GM19397 (cell line): ENCODE results near the gene MTA1.

Experiments used
- ATAC-seq: cut with Tn5 transposase; IDR thresholded peaks from one replicate; pipeline ENCODE4 v1.9.1; 2021; ENCODE audit warnings: mild to moderate bottlenecking, moderate library complexity; ENCODE audit not compliant: unreplicated experiment

MTA1 gene

DNA sequence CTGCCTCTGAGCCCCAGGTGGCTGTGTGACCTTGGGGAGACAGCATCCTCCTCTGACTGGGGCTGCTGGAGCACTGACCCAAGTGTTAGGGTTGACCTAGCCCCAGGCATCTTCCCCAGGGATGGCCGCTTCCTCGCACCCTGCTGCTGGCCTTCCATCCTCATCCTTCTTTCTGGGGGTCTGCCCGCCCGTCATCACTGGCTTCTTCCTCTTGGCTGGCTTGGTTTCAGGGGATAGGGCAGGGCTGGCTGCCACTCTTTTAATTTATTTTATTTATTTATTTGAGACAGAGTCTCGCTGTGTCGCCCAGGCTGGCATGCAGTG lies 74.9 kb downstream of the MTA1 start:
- ATAC-seq, result no peak

DNA sequence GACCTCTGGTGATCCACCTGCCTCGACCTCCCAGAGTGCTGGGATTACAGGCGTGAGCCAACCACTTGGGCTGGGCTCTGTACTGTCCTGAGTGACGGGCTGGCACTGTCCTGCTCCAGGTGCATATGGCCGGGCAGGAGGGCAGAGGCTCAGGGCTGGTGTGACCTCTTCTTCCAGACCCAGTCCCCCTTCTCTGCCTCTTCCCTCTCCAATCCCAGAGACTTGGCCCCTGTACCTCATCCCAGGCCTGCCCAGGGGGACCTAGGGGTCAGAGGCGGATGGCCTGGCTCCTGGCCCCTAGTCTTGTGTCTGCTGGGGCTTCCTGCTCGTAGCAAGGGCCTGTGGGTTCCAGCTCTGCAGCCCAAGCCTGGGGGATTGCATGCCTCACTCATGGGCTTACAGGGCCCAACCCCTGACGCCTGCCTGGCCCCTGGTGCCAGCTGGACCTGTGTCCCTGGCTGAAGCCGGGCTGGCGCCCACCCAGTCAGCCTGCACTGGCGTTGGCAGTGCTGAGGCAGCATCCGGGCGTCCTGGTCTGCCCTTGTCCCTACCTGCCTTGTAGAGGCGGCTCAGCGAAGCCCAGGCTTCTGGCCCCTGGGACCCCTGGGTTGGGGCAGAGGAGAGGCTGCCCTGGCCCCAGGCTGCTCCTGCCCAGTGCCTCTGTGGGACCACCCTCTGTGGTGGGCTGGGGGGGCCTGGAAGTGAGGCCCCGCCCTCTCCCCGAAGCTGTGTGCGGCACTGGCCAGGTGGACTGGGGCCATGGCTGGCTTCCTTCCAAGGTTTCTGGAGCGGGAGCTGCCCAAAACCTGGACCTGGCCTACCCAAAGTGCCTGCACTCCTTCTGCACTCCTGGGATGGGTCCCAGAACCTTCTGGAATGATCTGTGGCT lies 75.7 kb downstream of the MTA1 start:
- no peak for ATAC-seq

DNA sequence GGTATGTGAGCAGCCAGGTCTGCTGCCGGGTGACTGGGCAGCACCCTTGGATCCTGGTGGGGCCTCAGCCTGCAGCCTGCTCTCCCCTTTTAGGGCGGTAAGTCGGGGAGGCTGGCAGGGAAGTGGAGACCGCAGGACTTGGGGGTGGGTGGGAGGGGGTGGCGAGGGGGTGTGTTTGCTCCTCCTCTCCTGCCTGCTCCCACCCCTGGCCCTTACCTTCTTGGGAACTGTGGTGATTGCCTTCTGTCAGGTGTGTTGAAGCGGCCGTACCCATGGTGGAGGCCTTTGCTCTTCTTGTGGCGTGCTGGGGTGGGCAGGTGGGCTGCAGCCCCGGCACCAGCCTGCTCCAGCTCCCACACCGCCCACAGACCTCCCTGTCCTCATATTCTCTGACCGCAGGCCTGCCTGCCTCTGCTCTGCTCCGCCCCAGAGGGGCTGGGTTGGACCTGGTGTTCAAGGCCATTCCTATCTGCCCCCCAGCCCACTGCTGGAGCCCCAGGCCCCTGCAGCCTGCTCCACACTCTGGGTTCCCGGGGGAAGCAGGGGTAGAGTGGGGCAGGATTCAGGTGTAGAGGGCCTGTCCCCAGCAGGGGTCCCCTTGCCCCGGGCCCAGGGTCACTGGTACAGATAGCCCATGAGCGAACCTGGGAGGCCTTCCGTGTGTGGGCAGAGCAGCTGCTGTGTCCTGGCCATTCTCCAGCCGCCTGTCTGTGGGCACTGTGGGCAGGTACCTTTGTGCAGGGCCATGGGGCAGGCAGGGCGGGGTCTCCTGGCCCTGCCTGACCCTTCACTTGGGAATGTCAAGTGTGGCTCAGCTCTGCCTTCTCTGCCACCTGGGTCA lies 76.6 kb downstream of the MTA1 start:
- ATAC-seq, result no peak

DNA sequence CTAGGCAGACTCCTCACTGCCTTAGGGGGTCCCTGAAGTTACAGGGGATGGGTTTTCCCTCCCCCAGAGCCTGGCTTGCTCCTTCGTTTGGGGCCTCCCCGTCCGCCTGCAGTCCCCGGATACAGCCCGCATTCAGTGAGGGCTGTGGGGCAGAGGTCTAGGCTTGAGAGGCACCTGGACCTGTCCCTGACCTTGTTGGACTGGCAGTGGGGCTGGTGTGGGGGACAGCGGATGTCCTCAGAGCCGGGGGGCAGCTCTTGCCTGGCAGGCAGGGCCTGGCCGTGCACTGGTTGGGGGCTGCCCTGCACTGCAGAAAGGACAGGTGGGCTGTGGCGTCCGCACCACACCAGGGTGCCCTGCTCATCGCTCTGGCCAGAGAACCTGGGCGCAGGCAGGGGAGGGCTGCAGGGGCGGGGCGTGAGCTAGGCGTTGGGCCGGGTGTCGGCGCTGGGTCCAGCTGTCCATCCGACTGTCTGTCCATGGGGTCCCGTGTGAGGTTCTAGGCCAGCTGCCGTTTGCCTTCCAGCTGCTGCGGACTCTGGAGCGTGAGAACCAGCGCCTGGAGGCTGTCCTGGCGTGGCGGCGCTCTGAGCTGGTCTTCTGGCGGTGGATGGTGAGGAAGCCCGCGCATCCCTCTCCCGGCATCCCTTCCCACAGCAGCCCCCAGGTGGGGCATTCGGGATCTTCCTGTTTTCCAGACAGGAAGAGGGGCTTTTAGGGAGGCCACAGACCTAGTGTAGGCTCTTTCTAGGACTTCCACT lies 77.4 kb downstream of the MTA1 start:
- no peak for ATAC-seq

DNA sequence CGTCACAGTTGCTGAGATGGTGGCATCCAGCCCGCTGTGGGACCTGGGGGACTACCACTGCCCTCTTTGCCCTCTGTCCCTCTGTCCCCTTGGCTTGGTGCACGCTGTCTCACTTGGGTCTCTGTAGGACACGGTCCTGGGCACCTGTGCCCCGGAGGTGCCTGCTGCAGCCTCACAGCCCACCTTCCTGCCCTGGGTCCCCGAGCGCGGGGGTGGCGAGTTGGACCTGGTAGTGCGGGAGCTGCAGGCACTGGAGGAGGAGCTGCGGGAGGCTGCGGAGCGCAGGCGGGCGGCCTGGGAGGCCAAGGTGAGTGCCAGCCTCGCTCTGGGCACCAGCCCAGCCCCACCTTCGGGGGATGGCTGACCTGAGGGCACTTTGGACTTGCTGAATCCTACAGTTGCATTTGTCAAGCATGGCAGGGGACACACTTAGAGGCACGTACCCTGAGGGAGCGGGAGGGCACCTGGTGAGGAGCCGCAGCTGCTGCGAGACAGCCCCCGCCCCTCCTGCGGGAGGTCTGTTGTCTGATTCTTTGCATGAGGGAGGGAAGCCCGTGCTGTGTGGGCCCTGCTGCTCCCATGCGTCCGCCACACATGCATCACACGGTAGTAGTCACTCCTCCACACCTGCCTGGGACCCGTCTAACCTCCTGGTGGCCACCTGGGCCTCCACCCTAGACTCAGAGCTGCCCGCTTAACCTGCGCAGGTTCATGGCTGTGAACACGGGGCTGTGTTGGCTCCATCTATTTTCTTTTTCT lies 78.2 kb downstream of the MTA1 start:
- no peak for ATAC-seq

DNA sequence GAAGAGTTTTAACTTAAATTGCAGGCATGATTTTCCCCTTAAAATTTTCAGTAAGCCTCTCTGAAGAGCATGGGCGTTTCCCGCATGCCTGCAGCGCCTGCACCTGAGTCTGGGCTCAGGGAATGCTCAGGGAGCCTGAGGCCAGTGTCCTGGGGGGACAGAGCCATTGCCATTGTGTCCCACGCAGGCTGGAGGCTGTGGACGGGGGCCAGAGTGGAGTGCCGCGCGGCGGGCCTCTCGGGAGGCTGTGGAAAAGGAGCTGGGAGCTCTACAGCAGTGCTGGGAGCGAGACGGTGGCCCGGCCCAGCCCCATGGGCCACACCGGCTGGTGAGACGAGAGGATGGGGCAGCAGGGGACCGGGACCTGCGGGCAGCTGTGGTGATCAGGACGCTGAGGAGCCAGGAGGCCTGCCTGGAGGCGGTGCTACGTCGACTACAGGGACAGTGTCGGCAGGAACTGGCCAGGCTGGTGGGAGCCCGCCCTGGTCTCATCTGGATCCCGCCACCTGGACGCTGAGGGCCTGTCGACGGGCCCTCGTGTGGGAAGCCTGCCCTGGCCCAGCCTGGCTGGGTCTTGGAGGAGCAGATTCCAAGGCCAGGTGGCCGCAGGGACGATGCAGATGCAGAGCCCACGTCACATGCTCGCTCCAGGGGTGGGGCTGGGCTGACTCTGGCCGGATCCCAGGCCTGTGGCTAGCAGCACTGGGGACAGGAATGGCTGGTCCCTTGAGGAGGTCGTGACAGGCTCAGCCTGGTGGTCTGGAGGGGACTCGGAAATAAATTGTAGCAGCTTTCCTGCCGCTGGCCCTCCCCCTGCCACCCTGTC lies 79.0 kb downstream of the MTA1 start:
- ATAC-seq, result no peak

DNA sequence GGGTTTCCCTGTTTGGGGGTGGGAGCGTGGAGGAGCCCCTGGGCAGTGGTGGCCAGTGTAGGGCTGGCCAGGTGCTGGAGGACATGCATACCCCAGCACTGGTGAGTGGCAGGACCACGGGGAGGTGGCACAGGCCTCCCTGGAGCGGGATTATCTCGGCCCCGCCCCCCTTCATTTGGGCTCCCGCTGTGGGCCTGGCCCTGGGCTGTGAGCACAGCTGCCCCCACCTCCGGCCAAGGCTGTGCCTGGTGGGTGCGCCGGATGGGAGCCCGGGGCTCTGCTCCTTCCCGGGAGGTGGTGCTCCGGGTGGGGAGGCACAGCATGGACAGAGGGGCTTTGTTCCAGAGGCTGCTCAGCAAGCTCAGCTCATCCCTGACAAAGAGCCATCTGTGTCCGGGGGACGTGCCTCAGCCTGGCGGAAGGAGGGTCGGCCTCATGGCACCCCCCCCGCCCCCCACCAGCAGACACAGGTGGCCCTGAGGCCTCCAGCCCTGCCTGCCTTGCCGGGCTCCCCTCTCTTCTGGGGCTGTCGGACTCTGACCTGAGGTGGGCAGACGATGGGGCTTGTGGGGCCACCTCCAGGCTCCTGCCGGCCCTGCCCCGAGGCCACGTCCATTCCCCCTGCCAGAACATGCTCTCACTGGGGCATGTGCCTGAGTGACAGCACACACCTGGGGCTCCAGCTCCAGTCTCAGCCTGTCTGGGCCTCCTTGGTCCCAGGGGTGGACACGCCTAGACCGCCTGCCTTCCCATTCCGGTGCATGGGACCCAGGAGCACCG lies 79.8 kb downstream of the MTA1 start:
- ATAC-seq, result no peak

DNA sequence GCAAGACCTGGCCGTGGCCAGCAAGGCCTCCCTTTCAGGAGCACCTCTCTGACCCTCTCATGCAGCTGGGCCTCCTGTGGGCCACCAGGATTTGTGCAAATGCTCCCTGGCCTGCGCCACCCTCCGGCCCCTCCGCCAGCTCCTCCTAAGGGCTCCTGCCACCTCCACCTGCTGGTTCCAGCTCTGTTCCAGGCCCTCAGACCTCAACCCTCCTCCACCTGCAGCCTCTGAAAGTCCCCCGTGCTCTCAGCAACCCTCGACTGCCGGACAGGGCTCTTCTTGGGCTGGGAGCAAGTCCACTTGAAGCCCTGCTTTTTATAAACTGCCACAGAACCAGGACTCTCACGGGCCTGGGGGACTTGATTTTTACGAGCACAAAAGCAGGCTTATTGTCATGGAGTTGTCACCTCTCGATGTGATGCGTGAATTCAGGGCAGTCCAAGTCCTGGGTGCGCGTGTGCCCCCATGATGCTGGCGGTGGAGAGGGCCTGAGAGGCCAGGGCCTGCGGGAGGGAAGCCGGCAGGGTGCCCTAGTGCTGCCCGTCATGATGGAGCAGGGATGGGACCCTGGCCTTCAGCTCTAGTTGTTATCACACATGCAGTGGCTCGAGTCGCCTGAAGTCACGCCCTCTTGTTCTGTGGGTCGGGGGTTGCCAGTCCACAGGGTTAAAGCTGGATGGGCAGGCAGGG lies 80.6 kb downstream of the MTA1 start:
- no peak for ATAC-seq

DNA sequence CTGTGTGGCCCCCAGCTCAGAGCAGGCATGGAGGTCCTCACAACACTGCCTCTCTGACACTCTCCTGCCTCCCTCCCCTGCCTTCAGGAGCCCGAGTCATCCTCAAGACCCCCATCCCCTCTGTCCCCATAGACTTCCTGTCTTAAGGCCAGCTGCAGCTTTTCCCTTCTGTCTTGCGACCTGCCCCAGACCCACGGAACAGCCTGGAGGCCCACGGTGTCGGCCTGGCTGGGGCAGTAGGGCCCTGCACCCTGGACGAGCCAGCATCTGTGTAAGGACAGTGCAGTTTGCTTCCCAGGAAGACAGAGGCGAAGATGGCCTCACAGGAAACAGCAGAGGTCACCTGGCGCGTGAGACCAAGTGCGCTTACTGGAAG lies 81.1 kb downstream of the MTA1 start:
- ATAC-seq, result no peak

DNA sequence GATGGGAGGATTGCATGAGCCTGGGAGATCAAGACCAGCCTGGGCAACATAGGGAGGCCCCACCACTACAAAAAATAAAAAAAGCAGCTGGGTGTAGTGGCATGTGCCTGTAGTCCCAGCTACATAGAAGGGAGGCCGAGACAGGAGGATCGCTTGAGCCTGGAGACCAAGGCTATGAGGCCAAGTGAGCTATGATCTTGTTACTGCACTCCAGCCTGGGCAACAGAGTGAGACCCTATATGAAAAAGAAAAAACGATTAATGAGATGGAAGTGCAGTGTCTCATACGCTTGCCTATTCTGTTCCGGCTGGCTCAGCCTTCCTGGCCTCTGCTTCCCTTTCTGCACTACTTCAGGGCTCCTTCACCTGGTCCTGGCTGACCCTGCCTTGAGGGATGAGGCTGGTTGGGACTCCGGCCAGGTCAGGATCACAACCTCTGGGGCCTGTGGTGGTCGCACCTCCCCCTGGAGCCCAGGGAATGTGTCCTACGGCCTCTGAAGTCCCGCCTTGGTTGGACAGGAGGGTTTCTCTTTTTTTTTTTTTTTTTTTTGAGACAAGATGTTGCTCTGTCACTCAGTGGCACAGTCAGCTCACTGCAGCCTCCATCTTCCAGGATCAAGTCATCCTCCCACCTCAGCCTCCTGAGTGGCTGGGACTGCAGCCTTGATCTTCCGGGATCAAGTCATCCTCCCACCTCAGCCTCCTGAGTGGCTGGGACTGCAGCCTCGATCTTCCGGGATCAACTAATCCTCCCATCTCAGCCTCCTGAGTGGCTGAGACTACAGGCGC lies 82.1 kb downstream of the MTA1 start:
- ATAC-seq, result no peak

DNA sequence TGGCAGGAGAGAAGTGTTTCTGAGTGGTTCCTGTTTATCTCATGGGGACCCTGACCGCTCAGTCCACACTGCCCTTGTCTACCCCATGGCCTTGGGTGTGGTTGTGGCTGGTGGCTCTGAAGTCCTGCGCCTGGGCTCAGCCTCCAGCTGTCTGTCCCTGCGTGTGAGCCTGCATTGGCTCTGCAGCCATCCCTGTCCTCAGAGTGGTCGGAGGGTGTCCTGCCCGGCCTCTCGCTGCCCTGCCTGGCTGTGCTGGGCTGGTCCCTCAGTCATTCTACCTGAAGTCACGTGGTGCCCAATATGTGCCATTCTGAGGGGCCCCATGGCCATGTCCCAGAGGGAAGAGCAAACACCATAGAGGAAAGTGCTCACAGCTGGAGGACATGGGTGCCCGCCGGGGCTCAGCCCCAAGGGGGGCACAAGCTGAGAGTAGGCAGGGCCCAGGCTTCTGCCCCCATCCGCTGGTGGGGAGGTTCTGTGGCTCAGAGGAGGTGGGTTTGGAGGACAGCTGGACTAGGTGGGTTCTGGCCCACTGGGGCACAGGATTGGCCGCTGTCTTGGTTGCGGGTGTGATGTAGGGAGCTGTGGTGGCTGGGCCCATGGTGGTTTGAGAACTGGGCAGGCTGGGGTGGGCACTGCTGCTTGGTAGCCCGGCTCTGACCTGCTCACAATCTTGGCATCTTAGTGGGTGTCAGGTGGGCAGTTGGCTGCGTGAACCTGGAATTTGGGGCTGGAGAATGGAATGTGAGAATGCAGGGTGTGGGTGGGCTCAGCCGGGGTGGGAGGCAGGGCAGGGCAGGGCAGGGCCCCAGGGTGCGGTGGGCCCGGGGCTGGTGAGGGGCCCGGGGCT lies 83.0 kb downstream of the MTA1 start:
- no peak for ATAC-seq

DNA sequence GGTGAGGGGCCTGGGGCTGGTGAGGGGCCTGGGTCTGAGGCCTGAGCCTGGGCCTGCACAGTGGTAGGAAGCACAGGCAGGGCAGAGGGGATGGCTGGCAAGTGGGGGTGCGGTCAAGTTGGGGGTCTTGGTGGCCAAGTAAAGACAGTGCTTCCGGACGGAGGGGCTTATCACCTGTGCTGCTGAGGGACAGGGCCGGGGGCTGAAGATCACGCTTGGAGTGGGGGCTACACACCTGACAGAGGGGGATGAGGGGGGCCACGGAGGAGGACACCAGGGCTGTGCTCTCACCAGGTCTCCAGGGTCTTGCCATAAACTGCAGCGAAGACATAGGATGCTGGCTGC lies 83.6 kb downstream of the MTA1 start:
- no peak for ATAC-seq

DNA sequence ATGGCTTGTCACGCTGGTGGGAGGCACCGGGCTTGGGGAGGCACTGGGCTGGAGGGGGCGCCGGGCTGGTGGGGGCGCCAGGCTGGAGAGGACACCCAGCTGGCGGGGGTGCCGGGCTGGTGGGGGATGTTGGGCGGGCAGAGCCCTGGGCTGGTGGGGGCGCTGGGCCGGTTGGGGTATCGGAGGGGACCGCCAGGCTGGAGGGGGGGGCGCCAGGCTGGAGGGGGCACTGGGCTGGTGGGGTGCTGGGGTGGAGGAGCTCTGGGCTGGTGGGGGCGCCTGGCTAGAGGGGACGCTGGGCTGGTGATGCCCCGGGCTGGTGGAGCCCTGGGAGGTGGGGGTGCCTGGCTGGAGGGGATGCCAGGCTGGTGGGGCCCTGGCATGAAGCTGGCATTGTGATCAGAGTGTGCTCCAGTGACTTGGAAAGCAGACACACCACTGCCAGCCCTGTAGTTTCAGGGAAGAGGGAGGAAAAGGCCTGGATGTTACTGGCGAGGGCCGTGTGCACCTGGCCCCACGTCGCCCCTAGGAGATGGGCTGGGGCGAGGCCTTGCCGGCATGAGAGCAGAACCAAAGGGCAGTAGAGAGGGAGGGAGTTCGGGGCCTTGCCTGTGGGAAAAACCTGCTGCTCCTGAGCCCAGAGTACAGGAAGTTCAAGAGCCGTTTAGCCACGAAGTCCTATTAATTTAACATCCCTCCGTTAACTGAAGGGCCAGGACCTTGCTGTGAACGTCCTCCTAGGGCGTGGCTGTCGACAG lies 84.5 kb downstream of the MTA1 start:
- ATAC-seq, result no peak

DNA sequence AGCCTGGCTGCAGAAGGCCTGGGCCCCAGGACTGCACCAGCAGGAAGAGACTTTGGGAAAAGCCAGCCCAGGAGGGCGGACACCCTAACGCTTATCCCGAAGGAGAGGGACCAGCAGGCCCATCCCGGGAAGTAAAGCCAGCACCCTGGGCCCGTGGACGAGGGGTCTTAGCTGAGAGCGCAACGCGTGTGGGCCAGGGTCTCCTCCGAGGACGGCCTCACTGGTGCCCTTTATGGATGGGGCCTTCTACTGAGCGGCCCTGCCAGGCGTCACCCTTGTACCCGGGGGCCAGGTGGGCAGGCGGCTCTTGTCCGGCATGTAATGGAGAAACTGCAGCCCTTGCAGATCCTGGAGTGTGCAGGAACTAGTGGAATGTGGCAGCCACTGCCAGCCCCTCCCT lies 85.5 kb downstream of the MTA1 start:
- no peak for ATAC-seq

DNA sequence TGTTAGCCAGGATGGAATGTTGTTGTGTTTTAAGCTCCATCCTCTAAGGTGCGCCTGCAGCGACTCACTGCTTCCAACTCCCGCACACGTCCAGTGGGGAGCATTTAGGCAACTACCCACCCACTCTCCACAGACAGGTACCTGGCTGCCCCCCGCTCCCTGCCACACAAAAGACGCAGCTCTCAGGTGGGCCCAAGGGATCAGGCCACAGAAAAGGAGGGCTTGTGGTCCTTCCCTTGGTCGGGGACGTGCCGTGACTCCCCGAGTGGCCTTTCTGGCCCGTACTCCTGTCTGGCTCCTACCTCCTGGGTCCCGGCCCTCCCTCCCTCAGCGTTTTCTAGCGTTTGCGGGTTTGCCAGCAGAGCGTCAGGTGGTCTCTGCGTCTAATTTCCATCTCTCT lies 87.6 kb downstream of the MTA1 start:
- ATAC-seq, result no peak

DNA sequence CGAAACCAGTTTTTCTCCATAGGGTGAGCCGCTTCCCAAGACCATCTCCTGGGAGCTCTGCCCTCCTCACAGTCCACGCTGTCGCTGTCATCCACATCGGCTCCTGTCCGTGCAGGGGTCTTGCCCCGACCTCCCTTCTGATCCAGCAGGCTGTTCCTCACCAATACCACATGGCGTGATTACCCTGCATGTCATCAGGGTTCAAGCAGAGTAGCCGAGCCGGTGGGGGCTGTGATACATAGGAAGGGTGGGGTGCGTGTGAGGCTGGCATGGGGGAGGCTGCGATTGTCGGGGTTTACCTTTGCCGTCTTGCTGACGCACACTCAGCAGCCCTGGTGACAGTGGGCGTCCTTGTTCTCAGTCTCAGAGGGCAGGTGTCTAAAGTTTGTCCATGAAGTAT lies 88.4 kb downstream of the MTA1 start:
- ATAC-seq, result no peak
